Measurements from ENCODE around the gene LZTS3. TPM values are rescaled to one million over a fixed set of nuclear protein-coding genes. Genes with fewer than 3 reads are reported as not detected.

The LZTS3 gene
- total and polyA plus RNA-seq, 2 of the 13 experiments (the other 11 are each of a cell fraction or from before 2014, with no cell fraction given) = 10.1 to 31.3 TPM

DNA sequence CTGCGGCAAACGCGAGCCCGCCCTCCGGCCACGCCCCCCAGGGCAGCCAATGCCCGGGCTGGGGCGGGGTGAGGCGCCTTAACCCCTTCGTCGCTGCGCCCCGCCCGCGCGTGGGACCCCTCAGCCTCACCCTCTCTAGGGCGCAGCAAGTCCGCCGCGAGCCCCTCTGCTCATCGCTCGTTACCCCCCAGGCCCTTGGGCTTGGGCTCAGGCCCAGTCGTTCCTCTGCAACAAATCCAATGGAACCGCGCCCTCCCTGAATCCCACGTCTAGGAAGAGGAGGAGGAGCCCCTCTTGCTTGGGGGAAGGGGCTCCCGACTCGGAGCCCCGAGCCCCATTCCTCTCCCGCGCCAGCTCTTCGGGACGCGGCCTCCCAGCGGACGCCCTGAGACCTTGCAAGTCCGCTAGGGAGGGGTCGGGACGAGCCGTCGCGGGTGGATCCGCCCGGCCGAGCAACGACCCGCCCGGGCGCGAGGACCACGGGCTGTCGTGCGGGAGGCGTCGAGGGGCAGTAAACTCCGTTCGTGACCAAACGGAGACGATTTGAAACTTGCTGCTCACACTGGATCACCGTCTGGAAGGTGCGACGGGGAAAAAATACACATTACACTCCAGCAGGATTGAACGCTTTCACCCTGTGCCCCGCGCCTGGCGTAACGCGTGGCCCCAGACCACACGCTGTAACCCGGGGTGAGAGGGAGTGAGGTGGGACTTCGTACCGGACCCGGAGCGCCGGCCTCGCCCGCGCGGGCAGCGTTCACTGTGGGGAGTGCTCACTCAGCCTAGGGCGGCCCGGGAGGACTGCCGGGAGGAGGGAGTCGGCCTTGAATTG lies 477 bp upstream of the LZTS3 start (continued):
- TF ChIP-seq, protein P1, sequence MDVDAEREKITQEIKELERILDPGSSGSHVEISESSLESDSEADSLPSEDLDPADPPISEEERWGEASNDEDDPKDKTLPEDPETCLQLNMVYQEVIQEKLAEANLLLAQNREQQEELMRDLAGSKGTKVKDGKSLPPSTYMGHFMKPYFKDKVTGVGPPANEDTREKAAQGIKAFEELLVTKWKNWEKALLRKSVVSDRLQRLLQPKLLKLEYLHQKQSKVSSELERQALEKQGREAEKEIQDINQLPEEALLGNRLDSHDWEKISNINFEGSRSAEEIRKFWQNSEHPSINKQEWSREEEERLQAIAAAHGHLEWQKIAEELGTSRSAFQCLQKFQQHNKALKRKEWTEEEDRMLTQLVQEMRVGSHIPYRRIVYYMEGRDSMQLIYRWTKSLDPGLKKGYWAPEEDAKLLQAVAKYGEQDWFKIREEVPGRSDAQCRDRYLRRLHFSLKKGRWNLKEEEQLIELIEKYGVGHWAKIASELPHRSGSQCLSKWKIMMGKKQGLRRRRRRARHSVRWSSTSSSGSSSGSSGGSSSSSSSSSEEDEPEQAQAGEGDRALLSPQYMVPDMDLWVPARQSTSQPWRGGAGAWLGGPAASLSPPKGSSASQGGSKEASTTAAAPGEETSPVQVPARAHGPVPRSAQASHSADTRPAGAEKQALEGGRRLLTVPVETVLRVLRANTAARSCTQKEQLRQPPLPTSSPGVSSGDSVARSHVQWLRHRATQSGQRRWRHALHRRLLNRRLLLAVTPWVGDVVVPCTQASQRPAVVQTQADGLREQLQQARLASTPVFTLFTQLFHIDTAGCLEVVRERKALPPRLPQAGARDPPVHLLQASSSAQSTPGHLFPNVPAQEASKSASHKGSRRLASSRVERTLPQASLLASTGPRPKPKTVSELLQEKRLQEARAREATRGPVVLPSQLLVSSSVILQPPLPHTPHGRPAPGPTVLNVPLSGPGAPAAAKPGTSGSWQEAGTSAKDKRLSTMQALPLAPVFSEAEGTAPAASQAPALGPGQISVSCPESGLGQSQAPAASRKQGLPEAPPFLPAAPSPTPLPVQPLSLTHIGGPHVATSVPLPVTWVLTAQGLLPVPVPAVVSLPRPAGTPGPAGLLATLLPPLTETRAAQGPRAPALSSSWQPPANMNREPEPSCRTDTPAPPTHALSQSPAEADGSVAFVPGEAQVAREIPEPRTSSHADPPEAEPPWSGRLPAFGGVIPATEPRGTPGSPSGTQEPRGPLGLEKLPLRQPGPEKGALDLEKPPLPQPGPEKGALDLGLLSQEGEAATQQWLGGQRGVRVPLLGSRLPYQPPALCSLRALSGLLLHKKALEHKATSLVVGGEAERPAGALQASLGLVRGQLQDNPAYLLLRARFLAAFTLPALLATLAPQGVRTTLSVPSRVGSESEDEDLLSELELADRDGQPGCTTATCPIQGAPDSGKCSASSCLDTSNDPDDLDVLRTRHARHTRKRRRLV (CRISPR knock-in tag; IDR thresholded peaks at IDR 0.05) = peak; percentile 94
- TF ChIP-seq, protein P2, sequence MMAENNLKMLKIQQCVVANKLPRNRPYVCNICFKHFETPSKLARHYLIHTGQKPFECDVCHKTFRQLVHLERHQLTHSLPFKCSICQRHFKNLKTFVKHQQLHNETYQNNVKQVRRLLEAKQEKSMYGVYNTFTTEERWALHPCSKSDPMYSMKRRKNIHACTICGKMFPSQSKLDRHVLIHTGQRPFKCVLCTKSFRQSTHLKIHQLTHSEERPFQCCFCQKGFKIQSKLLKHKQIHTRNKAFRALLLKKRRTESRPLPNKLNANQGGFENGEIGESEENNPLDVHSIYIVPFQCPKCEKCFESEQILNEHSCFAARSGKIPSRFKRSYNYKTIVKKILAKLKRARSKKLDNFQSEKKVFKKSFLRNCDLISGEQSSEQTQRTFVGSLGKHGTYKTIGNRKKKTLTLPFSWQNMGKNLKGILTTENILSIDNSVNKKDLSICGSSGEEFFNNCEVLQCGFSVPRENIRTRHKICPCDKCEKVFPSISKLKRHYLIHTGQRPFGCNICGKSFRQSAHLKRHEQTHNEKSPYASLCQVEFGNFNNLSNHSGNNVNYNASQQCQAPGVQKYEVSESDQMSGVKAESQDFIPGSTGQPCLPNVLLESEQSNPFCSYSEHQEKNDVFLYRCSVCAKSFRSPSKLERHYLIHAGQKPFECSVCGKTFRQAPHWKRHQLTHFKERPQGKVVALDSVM (CRISPR knock-in tag; IDR thresholded peaks at IDR 0.05) = peak; percentile 93
- TF ChIP-seq HDAC1 (CRISPR knock-in tag; IDR thresholded peaks at IDR 0.05) (peak; percentile 93), TEAD2 (CRISPR knock-in tag; IDR thresholded peaks at IDR 0.05) (peak; percentile 85), DR1 (CRISPR knock-in tag; IDR thresholded peaks at IDR 0.05) (peak; percentile 72; the same call in 1 of the 2 replicates), ETV5 (CRISPR knock-in tag; IDR thresholded peaks at IDR 0.05; ENCODE audit: borderline replicate concordance) (peak; percentile 54; the same call in 1 of the 2 replicates), ZNF737 (CRISPR knock-in tag; IDR thresholded peaks at IDR 0.05; ENCODE audit: borderline replicate concordance) (peak; percentile 98), ZNF382 (CRISPR knock-in tag; IDR thresholded peaks at IDR 0.05; ENCODE audit: borderline replicate concordance) (no peak), ZNF773 (CRISPR knock-in tag; IDR thresholded peaks at IDR 0.05; ENCODE audit: borderline replicate concordance) (0 out of 2 replicates have a peak, but pooled peaks have one; percentile 11)
- TF ChIP-seq, protein P3, sequence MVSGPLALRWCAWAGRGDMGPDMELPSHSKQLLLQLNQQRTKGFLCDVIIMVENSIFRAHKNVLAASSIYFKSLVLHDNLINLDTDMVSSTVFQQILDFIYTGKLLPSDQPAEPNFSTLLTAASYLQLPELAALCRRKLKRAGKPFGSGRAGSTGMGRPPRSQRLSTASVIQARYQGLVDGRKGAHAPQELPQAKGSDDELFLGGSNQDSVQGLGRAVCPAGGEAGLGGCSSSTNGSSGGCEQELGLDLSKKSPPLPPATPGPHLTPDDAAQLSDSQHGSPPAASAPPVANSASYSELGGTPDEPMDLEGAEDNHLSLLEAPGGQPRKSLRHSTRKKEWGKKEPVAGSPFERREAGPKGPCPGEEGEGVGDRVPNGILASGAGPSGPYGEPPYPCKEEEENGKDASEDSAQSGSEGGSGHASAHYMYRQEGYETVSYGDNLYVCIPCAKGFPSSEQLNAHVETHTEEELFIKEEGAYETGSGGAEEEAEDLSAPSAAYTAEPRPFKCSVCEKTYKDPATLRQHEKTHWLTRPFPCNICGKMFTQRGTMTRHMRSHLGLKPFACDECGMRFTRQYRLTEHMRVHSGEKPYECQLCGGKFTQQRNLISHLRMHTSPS (CRISPR knock-in tag; IDR thresholded peaks at IDR 0.05; ENCODE audit: low read depth) = peak; percentile 32
- TF ChIP-seq, protein P4, sequence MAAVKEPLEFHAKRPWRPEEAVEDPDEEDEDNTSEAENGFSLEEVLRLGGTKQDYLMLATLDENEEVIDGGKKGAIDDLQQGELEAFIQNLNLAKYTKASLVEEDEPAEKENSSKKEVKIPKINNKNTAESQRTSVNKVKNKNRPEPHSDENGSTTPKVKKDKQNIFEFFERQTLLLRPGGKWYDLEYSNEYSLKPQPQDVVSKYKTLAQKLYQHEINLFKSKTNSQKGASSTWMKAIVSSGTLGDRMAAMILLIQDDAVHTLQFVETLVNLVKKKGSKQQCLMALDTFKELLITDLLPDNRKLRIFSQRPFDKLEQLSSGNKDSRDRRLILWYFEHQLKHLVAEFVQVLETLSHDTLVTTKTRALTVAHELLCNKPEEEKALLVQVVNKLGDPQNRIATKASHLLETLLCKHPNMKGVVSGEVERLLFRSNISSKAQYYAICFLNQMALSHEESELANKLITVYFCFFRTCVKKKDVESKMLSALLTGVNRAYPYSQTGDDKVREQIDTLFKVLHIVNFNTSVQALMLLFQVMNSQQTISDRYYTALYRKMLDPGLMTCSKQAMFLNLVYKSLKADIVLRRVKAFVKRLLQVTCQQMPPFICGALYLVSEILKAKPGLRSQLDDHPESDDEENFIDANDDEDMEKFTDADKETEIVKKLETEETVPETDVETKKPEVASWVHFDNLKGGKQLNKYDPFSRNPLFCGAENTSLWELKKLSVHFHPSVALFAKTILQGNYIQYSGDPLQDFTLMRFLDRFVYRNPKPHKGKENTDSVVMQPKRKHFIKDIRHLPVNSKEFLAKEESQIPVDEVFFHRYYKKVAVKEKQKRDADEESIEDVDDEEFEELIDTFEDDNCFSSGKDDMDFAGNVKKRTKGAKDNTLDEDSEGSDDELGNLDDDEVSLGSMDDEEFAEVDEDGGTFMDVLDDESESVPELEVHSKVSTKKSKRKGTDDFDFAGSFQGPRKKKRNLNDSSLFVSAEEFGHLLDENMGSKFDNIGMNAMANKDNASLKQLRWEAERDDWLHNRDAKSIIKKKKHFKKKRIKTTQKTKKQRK (IDR thresholded peaks at IDR 0.05; ENCODE audit: low read length) = no peak
- TF ChIP-seq, protein P5, sequence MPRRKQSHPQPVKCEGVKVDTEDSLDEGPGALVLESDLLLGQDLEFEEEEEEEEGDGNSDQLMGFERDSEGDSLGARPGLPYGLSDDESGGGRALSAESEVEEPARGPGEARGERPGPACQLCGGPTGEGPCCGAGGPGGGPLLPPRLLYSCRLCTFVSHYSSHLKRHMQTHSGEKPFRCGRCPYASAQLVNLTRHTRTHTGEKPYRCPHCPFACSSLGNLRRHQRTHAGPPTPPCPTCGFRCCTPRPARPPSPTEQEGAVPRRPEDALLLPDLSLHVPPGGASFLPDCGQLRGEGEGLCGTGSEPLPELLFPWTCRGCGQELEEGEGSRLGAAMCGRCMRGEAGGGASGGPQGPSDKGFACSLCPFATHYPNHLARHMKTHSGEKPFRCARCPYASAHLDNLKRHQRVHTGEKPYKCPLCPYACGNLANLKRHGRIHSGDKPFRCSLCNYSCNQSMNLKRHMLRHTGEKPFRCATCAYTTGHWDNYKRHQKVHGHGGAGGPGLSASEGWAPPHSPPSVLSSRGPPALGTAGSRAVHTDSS (CRISPR knock-in tag; conservative IDR thresholded peaks at IDR 0.05) = no peak
